Measurements from ENCODE around the gene SPON1. TPM values are rescaled to one million over a fixed set of nuclear protein-coding genes. Genes with fewer than 3 reads are reported as not detected.
"Not testable (repeated sequence)": the region's sequence is repeated elsewhere in the genome, so short reads cannot be mapped to it uniquely, and the experiment has no call there.

Gene SPON1
- total RNA-seq, 1 experiment from 2014 or later = not detected

DNA sequence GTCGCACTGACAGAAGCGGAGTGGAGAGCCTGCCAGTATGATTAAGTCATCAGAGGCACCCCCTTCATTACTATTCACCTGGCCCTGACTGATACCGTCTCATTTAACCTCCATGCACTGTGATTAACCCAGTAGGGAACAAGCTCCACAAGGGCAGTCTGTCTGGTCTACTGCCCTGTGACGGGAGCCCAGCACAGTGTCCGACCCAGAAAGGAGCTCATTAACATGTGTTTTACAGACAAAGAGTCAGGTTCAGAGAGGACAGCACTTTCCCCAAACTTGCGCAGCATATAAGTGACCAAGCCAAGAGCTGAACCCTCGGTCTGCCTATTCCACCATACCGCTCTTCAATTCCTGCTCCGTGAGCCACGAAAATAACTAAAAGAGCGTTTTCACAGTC, 266.9 kb downstream of the SPON1 start:
- DNase-seq (ENCODE audit: low read depth, low spot score) = no peak
- in situ Hi-C loops (cut with HindIII; ENCODE audit: low pct_unique_long_range_greater_than_20kb, low sequenced_read_pairs) = no loop called here

DNA sequence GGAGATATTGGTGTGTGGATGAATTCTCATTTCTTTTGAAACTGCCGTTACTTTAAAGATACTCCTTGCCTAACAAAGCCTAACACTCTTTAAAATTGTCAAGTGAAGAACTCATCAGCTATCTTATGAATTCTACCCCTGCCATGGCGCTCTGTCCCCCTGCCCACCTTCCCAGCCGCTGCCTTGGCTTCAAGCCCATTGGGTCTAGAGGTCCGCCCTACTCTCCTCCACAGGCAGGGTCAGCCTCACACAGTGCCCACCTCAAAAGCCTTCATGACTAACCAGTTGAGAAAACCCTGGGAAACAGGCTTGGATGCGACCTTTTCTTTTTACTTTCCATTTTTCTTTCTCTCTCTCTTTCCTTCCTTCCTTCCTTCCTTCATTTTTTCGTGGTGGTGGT, 267.9 kb downstream of the SPON1 start:
- DNase-seq (ENCODE audit: low read depth, low spot score) = no peak
- in situ Hi-C loops (cut with HindIII; ENCODE audit: low pct_unique_long_range_greater_than_20kb, low sequenced_read_pairs) = no loop called here

GRCh38 chr11:14232652-14233051, 270.1 kb downstream of the SPON1 start:
- in situ Hi-C loops (cut with HindIII; ENCODE audit: low pct_unique_long_range_greater_than_20kb, low sequenced_read_pairs) = no loop called here
- DNase-seq (ENCODE audit: low read depth, low spot score) = peak; percentile 38

GRCh38 chr11:14234446-14234845, 271.9 kb downstream of the SPON1 start:
- in situ Hi-C loops (cut with HindIII; ENCODE audit: low pct_unique_long_range_greater_than_20kb, low sequenced_read_pairs) = no loop called here
- no peak for DNase-seq (ENCODE audit: low read depth, low spot score)

DNA sequence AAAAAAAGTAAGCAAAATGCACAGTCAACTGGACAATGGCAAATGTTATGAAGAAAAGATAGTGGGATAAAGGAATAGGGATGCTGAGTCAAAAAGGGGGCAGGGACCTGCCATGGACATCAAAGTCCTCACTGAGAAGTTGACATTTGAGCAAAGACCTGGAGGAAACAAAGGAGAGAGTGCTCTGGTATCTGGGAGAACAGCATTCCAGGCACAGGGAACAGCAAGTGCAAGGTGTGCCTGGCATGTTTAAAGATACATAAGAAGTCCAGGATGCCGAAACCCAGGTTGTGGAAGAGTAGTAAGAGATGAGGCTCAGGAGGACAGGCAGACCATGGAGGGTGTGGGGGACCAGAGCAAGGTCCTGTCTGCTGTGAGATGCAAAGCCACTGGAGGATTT, 273.2 kb downstream of the SPON1 start:
- no peak for DNase-seq (ENCODE audit: low read depth, low spot score)
- in situ Hi-C loops (cut with HindIII; ENCODE audit: low pct_unique_long_range_greater_than_20kb, low sequenced_read_pairs) = no loop called here

DNA sequence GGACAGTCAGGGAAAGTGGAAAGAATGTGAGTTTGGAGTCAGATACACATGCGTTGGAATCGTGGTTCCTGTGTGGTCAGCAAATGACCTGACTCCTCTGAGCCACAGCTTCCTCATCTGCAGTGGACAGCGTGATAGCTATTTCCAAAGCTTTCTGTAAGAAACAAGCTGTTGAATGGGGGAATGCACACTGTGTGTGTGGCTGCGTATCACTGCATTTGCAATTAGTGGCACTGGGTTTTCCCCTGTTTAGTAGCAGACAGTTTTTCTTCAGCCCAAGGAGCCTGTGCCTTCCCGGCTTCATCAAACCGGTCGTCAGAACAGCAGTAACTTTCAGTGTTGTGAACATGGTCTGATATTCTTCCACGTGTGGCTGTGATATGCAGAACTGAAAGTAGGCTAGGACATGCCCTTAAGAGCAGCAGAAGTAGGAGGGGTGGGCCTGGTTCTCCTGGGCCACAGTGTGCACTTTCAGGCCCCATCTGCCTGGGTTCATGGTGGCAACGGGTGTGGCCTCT, 275.0 kb downstream of the SPON1 start:
- in situ Hi-C loops (cut with HindIII; ENCODE audit: low pct_unique_long_range_greater_than_20kb, low sequenced_read_pairs) = no loop called here
- DNase-seq (ENCODE audit: low read depth, low spot score) = no peak

GRCh38 chr11:14240221-14240620, 277.7 kb downstream of the SPON1 start:
- DNase-seq (ENCODE audit: low read depth, low spot score) = no peak
- in situ Hi-C loops (cut with HindIII; ENCODE audit: low pct_unique_long_range_greater_than_20kb, low sequenced_read_pairs) = no loop called here

DNA sequence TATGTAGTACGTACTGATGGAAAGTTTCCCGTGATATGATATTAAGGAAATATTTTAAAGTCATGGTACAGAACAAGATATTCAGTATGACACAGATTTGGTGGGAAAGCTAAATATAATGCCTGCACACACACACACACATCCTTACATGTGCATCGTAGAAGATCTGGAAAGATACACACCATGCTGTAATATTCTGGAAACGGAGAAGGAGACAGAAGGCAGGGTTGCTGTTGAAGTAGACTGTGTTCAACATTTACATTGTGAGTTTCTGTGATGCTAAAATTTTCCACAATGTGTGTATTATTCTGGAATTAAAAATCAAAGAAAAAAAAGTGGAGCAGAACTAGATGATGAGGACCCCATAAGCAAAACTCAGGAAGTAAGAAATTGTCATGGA, 278.4 kb downstream of the SPON1 start:
- in situ Hi-C loops (cut with HindIII; ENCODE audit: low pct_unique_long_range_greater_than_20kb, low sequenced_read_pairs) = no loop called here
- DNase-seq (ENCODE audit: low read depth, low spot score) = no peak

GRCh38 chr11:14242187-14242586, 279.7 kb downstream of the SPON1 start:
- in situ Hi-C loops (cut with HindIII; ENCODE audit: low pct_unique_long_range_greater_than_20kb, low sequenced_read_pairs) = no loop called here
- peak; percentile 9 for DNase-seq (ENCODE audit: low read depth, low spot score)

- DNase-seq (ENCODE audit: low read depth, low spot score) = no peak
- in situ Hi-C loops (cut with HindIII; ENCODE audit: low pct_unique_long_range_greater_than_20kb, low sequenced_read_pairs) = no loop called here
These were observed 280.2 kb downstream of the SPON1 start for GRCh38 chr11:14242733-14243132.

DNA sequence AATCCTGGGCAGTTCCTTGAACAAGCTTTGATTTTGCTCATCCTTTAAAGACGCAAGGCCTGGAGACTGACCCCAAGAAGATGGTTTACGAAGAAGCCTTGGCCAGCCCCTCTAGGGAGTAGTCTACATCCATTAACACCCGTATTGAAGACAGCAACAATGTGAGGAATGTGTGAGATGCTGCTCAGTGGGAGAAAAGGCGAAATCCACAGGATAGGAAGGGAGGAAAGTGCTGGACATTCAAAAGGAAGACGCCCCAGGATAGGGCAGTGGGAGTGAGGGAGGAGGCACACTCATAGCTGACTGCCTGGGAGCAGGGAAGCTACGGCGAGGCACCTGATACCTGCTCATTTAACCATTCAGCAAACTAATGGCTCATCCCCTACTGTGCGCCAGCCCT, 282.4 kb downstream of the SPON1 start:
- DNase-seq (ENCODE audit: low read depth, low spot score) = no peak
- in situ Hi-C loops (cut with HindIII; ENCODE audit: low pct_unique_long_range_greater_than_20kb, low sequenced_read_pairs) = no loop called here

DNA sequence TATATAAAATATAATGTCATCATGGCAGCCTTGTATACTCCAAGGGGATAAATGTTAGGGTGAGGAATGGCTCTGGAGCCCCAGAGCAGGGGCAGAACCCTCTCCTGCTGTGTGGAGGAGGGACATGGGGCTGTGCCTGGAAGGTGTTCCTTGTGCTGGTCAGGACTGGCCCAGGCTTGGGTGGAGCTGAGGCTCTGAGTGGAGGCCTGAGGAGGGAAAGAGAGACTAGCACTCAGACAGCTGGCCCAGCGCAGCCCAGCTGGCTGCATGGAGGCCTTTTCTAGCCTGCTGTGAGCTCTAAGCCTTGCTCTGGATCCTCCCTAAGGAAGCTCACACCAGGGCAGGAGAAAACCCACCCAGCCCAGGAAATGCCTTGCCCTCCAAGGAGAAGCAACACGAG, 282.9 kb downstream of the SPON1 start:
- DNase-seq (ENCODE audit: low read depth, low spot score) = no peak
- in situ Hi-C loops (cut with HindIII; ENCODE audit: low pct_unique_long_range_greater_than_20kb, low sequenced_read_pairs) = no loop called here

GRCh38 chr11:14248580-14248981, 286.1 kb downstream of the SPON1 start:
- in situ Hi-C loops (cut with HindIII; ENCODE audit: low pct_unique_long_range_greater_than_20kb, low sequenced_read_pairs) = no loop called here
- peak; percentile 8 for DNase-seq (ENCODE audit: low read depth, low spot score)

GRCh38 chr11:14249121-14249963, 286.8 kb downstream of the SPON1 start:
- in situ Hi-C loops (cut with HindIII; ENCODE audit: low pct_unique_long_range_greater_than_20kb, low sequenced_read_pairs) = no loop called here

GRCh38 chr11:14251754-14252153, 289.2 kb downstream of the SPON1 start:
- in situ Hi-C loops (cut with HindIII; ENCODE audit: low pct_unique_long_range_greater_than_20kb, low sequenced_read_pairs) = no loop called here
- DNase-seq (ENCODE audit: low read depth, low spot score) = no peak

More at GRCh38 chr11:14249121-14249963, 286.8 kb downstream of the SPON1 start:
- peak; percentile 72 for DNase-seq (ENCODE audit: low read depth, low spot score)

- DNase-seq (ENCODE audit: low read depth, low spot score); in situ Hi-C loops (cut with HindIII; ENCODE audit: low pct_unique_long_range_greater_than_20kb, low sequenced_read_pairs): not testable (repeated sequence)
These were observed 290.0 kb downstream of the SPON1 start for GRCh38 chr11:14252501-14252900.

- in situ Hi-C loops (cut with HindIII; ENCODE audit: low pct_unique_long_range_greater_than_20kb, low sequenced_read_pairs) = no loop called here
- DNase-seq (ENCODE audit: low read depth, low spot score) = no peak
These were observed 290.9 kb downstream of the SPON1 start for GRCh38 chr11:14253421-14253820.

- DNase-seq (ENCODE audit: low read depth, low spot score) = no peak
- in situ Hi-C loops (cut with HindIII; ENCODE audit: low pct_unique_long_range_greater_than_20kb, low sequenced_read_pairs) = no loop called here
These were observed 291.3 kb downstream of the SPON1 start for GRCh38 chr11:14253840-14254239.

DNA sequence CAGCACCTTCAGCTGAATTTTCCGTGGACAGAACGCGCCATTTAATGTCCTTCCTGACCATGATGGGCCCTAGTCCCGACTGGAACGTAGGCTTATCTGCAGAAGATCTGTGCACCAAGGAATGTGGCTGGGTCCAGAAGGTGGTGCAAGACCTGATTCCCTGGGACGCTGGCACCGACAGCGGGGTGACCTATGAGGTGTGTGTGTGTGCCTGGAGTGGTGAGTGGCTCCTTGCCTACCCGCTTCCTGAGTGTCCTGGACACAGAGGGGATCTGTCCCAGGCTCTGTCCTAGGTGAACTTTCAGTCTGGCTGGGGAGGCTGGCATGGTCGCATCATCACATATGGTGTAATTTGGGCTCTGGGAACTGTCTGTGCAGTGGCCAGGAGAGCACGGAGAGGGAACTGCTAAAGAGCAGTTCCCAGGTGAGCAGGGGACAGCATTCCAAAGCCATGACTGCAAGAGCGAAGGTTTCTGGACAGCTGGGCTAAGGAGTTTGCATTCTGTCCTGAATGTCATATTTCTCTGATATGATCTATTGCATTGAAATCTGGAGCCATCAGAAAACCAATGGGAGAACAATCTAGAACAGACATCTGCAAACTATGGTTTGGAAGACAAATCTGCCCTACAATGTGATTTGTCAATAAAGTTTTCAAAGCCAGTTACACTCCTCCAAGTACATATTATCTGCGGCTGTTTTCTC, 292.2 kb downstream of the SPON1 start:
- in situ Hi-C loops (cut with HindIII; ENCODE audit: low pct_unique_long_range_greater_than_20kb, low sequenced_read_pairs) = no loop called here
- no peak for DNase-seq (ENCODE audit: low read depth, low spot score)
